CD4-positive, alpha-beta memory T cell (primary cell): ENCODE measurements around the gene ACOXL. TPM values are rescaled to one million over a fixed set of nuclear protein-coding genes. Genes with fewer than 3 reads are reported as not detected.

Source experiments
- CTCF ChIA-PET: fragments of 350-600 bp; sonication (Branson Sonifier 250); formaldehyde crosslinking; loops from one replicate; lab custom pipeline; 2021; ENCODE audit warnings: inconsistent platforms; ENCODE audit not compliant: partially characterized antibody; lab: Charles Lee
- POLR2A ChIA-PET: fragments of 350-600 bp; sonication (Branson Sonifier 250); formaldehyde crosslinking; loops from one replicate; lab custom pipeline; 2021; ENCODE audit not compliant: partially characterized antibody; lab: Charles Lee
- DNase-seq, 5 donors: peaks; one replicate each; pipeline versions ENCODE4 v3.0.0 to v3.0.0-alpha.2; 2020 to 2022; ENCODE audit warnings: mixed read lengths in 1 of 5
- H3K27ac ChIP-seq: one replicate; pipeline ENCODE4 v1.7.0; 2013; ENCODE audit warnings: low read depth, low read length
- H3K27me3 ChIP-seq: 2 replicates; pipeline ENCODE4 v1.7.0; 2013; ENCODE audit warnings: mild to moderate bottlenecking, low read length, moderate library complexity; ENCODE audit not compliant: insufficient read depth
- H3K36me3 ChIP-seq: 2 replicates; pipeline ENCODE4 v1.7.0; 2013; ENCODE audit warnings: mild to moderate bottlenecking, low read length, moderate library complexity; ENCODE audit not compliant: insufficient read depth
- H3K4me1 ChIP-seq: 2 replicates; pipeline ENCODE4 v1.7.0; 2013; ENCODE audit warnings: mild to moderate bottlenecking, low read length, moderate library complexity; ENCODE audit not compliant: insufficient read depth
- H3K4me3 ChIP-seq, 2 donors: one replicate each; pipeline ENCODE4 v1.7.0; 2013; ENCODE audit warnings: low read length in 2 of 2, mild to moderate bottlenecking in 1 of 2
- H3K9me3 ChIP-seq, 2 donors: one replicate each; pipeline ENCODE4 v1.7.0; 2013; ENCODE audit warnings: low read length in 2 of 2, control low read depth in 1 of 2; ENCODE audit not compliant: control insufficient read depth in 1 of 2
- H3K27ac Mint-ChIP-seq, 7 donors: one replicate each; pipeline ENCODE4 v1.8.0; 2020 to 2021; ENCODE audit warnings: mixed read lengths in 7 of 7, mild to moderate bottlenecking in 6 of 7, inconsistent platforms in 3 of 7, moderate library complexity in 3 of 7
- H3K27me3 Mint-ChIP-seq, 2 donors: one replicate each; pipeline ENCODE4 v1.8.0; 2020 to 2021; ENCODE audit warnings: mixed read lengths in 2 of 2
- H3K36me3 Mint-ChIP-seq, 2 donors: one replicate each; pipeline ENCODE4 v1.8.0; 2020 to 2021; ENCODE audit warnings: mixed read lengths in 2 of 2, inconsistent platforms in 1 of 2, mild to moderate bottlenecking in 1 of 2
- H3K4me1 Mint-ChIP-seq, 4 donors: one replicate each; pipeline ENCODE4 v1.8.0; 2020 to 2021; ENCODE audit warnings: mixed read lengths in 4 of 4, mild to moderate bottlenecking in 1 of 4
- H3K4me3 Mint-ChIP-seq, 8 donors: one replicate each; pipeline ENCODE4 v1.8.0; 2020 to 2021; ENCODE audit warnings: mixed read lengths in 8 of 8, mild to moderate bottlenecking in 7 of 8, moderate library complexity in 6 of 8, inconsistent platforms in 3 of 8
- H3K9me3 Mint-ChIP-seq, 8 donors: one replicate each; pipeline ENCODE4 v1.8.0; 2020 to 2021; ENCODE audit warnings: mixed read lengths in 8 of 8, mild to moderate bottlenecking in 5 of 8, inconsistent platforms in 3 of 8, moderate library complexity in 1 of 8
- intact Hi-C: fragments of 100-400 bp; cut with micrococcal nuclease; formaldehyde crosslinking; loops from one replicate; pipeline ENCODE4 v1.15.1; 2023
- polyA plus RNA-seq, 2 donors: library from polyadenylated mRNA; unstranded; fragments of 300-500 nt; fragmentation: Illumina TruSeq; gene quantifications; one replicate each; pipeline ENCODE4 v1.2.3, GENCODE V29; 2021
- total RNA-seq, 2 experiments: library from RNA; stranded (reverse); gene quantifications; one replicate each; pipeline ENCODE4 v1.2.3, GENCODE V29; 2021

The ACOXL gene
- total and polyA plus RNA-seq, 4 experiments from 2014 or later: not detected

- intact Hi-C loops: no loop called here
- Mint-ChIP-seq H3K4me1 (no peaks in the 10 kb centered on the region), H3K36me3 (no peaks in the 10 kb centered on the region), H3K9me3 (peaks cover 0 to 13% (median 6%) of the 10 kb centered on the region in 8 donors), H3K27ac (no peak overlapping the region), H3K4me3 (no peak overlapping the region), H3K27me3 (peaks cover 1 to 3% of the 10 kb centered on the region in 2 donors)
- no peaks in the 10 kb centered on the region for H3K36me3 ChIP-seq
- H3K4me3 ChIP-seq: no peak overlapping the region
- no peaks in the 10 kb centered on the region for H3K27me3 ChIP-seq
- H3K27ac ChIP-seq: no peak overlapping the region
- DNase-seq: no peak
- CTCF ChIA-PET: interaction anchor here (1.5 kb wide), 1 partner anchor 32 kb away, joined by 3 read pairs; no protein-coding TSS in a partner anchor
- POLR2A ChIA-PET: no interaction called here
- H3K4me1 ChIP-seq: no peaks in the 10 kb centered on the region
- no peaks in the 10 kb centered on the region for H3K9me3 ChIP-seq
These were observed 202.6 kb downstream of the ACOXL start for GRCh38 chr2:110934948-110935347.

GRCh38 chr2:110940376-110940910, 208.1 kb downstream of the ACOXL start:
- H3K4me3 Mint-ChIP-seq: no peak overlapping the region
- POLR2A ChIA-PET: no interaction called here
- H3K27me3 ChIP-seq: no peaks in the 10 kb centered on the region

GRCh38 chr2:110941226-110941625, 208.9 kb downstream of the ACOXL start:
- no peaks in the 10 kb centered on the region for H3K27me3 ChIP-seq
- Mint-ChIP-seq H3K36me3 (no peaks in the 10 kb centered on the region), H3K9me3 (no peaks in the 10 kb centered on the region), H3K4me3 (no peak overlapping the region), H3K4me1 (no peaks in the 10 kb centered on the region), H3K27ac (no peak overlapping the region), H3K27me3 (peaks cover 0 to 2% of the 10 kb centered on the region in 2 donors)
- no peaks in the 10 kb centered on the region for H3K36me3 ChIP-seq
- no peaks in the 10 kb centered on the region for H3K4me1 ChIP-seq
- no peak for DNase-seq
- H3K9me3 ChIP-seq: no peaks in the 10 kb centered on the region
- ChIA-PET POLR2A (no interaction called here), CTCF (no interaction called here)
- intact Hi-C loops: no loop called here
- H3K4me3 ChIP-seq: no peak overlapping the region
- H3K27ac ChIP-seq: no peak overlapping the region

More at GRCh38 chr2:110940376-110940910, 208.1 kb downstream of the ACOXL start:
- no peak for DNase-seq
- intact Hi-C loops: no loop called here
- H3K27ac Mint-ChIP-seq: no peak overlapping the region
- H3K4me1 Mint-ChIP-seq: no peaks in the 10 kb centered on the region
- H3K27me3 Mint-ChIP-seq: peaks cover 0 to 2% of the 10 kb centered on the region in 2 donors
- no peak overlapping the region for H3K27ac ChIP-seq
- no peaks in the 10 kb centered on the region for H3K9me3 Mint-ChIP-seq
- H3K4me1 ChIP-seq: no peaks in the 10 kb centered on the region
- H3K36me3 ChIP-seq: no peaks in the 10 kb centered on the region
- CTCF ChIA-PET: no interaction called here
- no peaks in the 10 kb centered on the region for H3K36me3 Mint-ChIP-seq
- H3K4me3 ChIP-seq: no peak overlapping the region
- H3K9me3 ChIP-seq: no peaks in the 10 kb centered on the region

- Histone ChIP-seq H3K27ac (no peak overlapping the region), H3K27me3 (no peaks in the 10 kb centered on the region), H3K36me3 (no peaks in the 10 kb centered on the region), H3K9me3 (no peaks in the 10 kb centered on the region), H3K4me1 (no peaks in the 10 kb centered on the region), H3K4me3 (no peak overlapping the region)
- POLR2A ChIA-PET: no interaction called here
- Mint-ChIP-seq H3K4me3 (no peak overlapping the region), H3K9me3 (no peaks in the 10 kb centered on the region), H3K4me1 (no peaks in the 10 kb centered on the region), H3K27ac (no peak overlapping the region), H3K36me3 (no peaks in the 10 kb centered on the region), H3K27me3 (peaks cover 0 to 2% of the 10 kb centered on the region in 2 donors)
- DNase-seq: no peak
- CTCF ChIA-PET: no interaction called here
- intact Hi-C loops: no loop called here
These were observed 210.8 kb downstream of the ACOXL start for GRCh38 chr2:110943070-110943634.

- Histone ChIP-seq H3K27ac (no peak overlapping the region), H3K9me3 (no peaks in the 10 kb centered on the region), H3K27me3 (no peaks in the 10 kb centered on the region), H3K4me3 (no peak overlapping the region), H3K36me3 (no peaks in the 10 kb centered on the region), H3K4me1 (no peaks in the 10 kb centered on the region)
- no peaks in the 10 kb centered on the region for H3K36me3 Mint-ChIP-seq
- POLR2A ChIA-PET: no interaction called here
- no peak for DNase-seq
- no peak overlapping the region for H3K4me3 Mint-ChIP-seq
- intact Hi-C loops: no loop called here
- H3K9me3 Mint-ChIP-seq: peaks cover 0 to 2% (median 0%) of the 10 kb centered on the region in 8 donors
- CTCF ChIA-PET: no interaction called here
- H3K4me1 Mint-ChIP-seq: no peaks in the 10 kb centered on the region
- H3K27ac Mint-ChIP-seq: no peak overlapping the region
- peaks cover 0 to 1% of the 10 kb centered on the region in 2 donors for H3K27me3 Mint-ChIP-seq
These were observed 214.5 kb downstream of the ACOXL start for GRCh38 chr2:110946902-110947301.

- Mint-ChIP-seq H3K4me3 (no peak overlapping the region), H3K4me1 (no peaks in the 10 kb centered on the region), H3K27ac (no peak overlapping the region), H3K36me3 (no peaks in the 10 kb centered on the region), H3K9me3 (peaks cover 0 to 2% (median 0%) of the 10 kb centered on the region in 8 donors), H3K27me3 (peaks cover 0 to 1% of the 10 kb centered on the region in 2 donors)
- no peak overlapping the region for H3K4me3 ChIP-seq
- H3K36me3 ChIP-seq: no peaks in the 10 kb centered on the region
- no peaks in the 10 kb centered on the region for H3K27me3 ChIP-seq
- no peak overlapping the region for H3K27ac ChIP-seq
- H3K9me3 ChIP-seq: no peaks in the 10 kb centered on the region
- DNase-seq: no peak
- ChIA-PET CTCF (no interaction called here), POLR2A (no interaction called here)
- H3K4me1 ChIP-seq: no peaks in the 10 kb centered on the region
- intact Hi-C loops: no loop called here
These were observed 215.8 kb downstream of the ACOXL start for GRCh38 chr2:110948027-110948674.

GRCh38 chr2:110950281-110950680, 217.9 kb downstream of the ACOXL start:
- DNase-seq: no peak
- Mint-ChIP-seq H3K36me3 (no peaks in the 10 kb centered on the region), H3K4me3 (no peak overlapping the region), H3K27ac (no peak overlapping the region), H3K4me1 (no peaks in the 10 kb centered on the region), H3K9me3 (peaks cover 0 to 2% (median 0%) of the 10 kb centered on the region in 8 donors), H3K27me3 (peaks cover 2 to 5% of the 10 kb centered on the region in 2 donors)
- no peak overlapping the region for H3K27ac ChIP-seq
- ChIA-PET POLR2A (no interaction called here), CTCF (no interaction called here)
- no peaks in the 10 kb centered on the region for H3K36me3 ChIP-seq
- no peak overlapping the region for H3K4me3 ChIP-seq
- H3K4me1 ChIP-seq: no peaks in the 10 kb centered on the region
- H3K27me3 ChIP-seq: no peaks in the 10 kb centered on the region
- intact Hi-C loops: no loop called here
- no peaks in the 10 kb centered on the region for H3K9me3 ChIP-seq
